Activated CD4-positive, alpha-beta memory T cell treated with anti-CD3 and anti-CD28 coated beads, Interleukin-2, amount 10 ng/mL, durations not matched to agents 7 days and 5 days (primary cell): Measurements from ENCODE around the gene GHDC. TPM values are rescaled to one million over a fixed set of nuclear protein-coding genes. Genes with fewer than 3 reads are reported as not detected.
"Not testable (repeated sequence)": the region's sequence is repeated elsewhere in the genome, so short reads cannot be mapped to it uniquely, and the experiment has no call there.

Experiments used
- CTCF ChIA-PET: fragments of 350-600 bp; sonication (Branson Sonifier 250); formaldehyde crosslinking; loops from one replicate; lab custom pipeline; 2021; ENCODE audit warnings: antibody characterized with exemption, inconsistent platforms; lab: Charles Lee
- POLR2A ChIA-PET: fragments of 350-600 bp; sonication (Branson Sonifier 250); formaldehyde crosslinking; loops from one replicate; lab custom pipeline; 2021; ENCODE audit warnings: antibody characterized with exemption; lab: Charles Lee
- DNase-seq: peaks from one replicate; pipeline ENCODE4 v3.0.0-alpha.2; 2020
- H3K27ac Mint-ChIP-seq: one replicate; pipeline ENCODE4 v1.8.0; 2021; ENCODE audit warnings: mild to moderate bottlenecking, mixed read lengths
- H3K27me3 Mint-ChIP-seq: one replicate; pipeline ENCODE4 v1.8.0; 2021; ENCODE audit warnings: mixed read lengths
- H3K36me3 Mint-ChIP-seq: one replicate; pipeline ENCODE4 v1.8.0; 2021; ENCODE audit warnings: low read depth, mixed read lengths
- H3K4me1 Mint-ChIP-seq: one replicate; pipeline ENCODE4 v1.8.0; 2021; ENCODE audit warnings: mixed read lengths
- H3K4me3 Mint-ChIP-seq: one replicate; pipeline ENCODE4 v1.8.0; 2021; ENCODE audit warnings: mild to moderate bottlenecking, mixed read lengths
- H3K9me3 Mint-ChIP-seq: one replicate; pipeline ENCODE4 v1.8.0; 2021; ENCODE audit warnings: mixed read lengths
- total RNA-seq, 2 experiments: library from RNA; stranded (reverse); gene quantifications; one replicate each; pipeline ENCODE4 v1.2.3, GENCODE V29; 2021

The GHDC gene
- total RNA-seq, 2 experiments from 2014 or later = 17.3 to 19.1 TPM

GRCh38 chr17:42225646-42226045 is 31.4 kb upstream of the GHDC start:
- Mint-ChIP-seq H3K27me3 (no peaks in the 10 kb centered on the region), H3K36me3 (peaks cover 51% of the 10 kb centered on the region), H3K9me3 (no peaks in the 10 kb centered on the region), H3K4me1 (peaks cover 23% of the 10 kb centered on the region), H3K4me3 (no peak overlapping the region), H3K27ac (no peak overlapping the region)
- DNase-seq = no peak
- ChIA-PET POLR2A (no interaction called here), CTCF (no interaction called here)

- Mint-ChIP-seq H3K36me3 (peaks cover 51% of the 10 kb centered on the region), H3K27ac (no peak overlapping the region), H3K27me3 (no peaks in the 10 kb centered on the region), H3K9me3 (no peaks in the 10 kb centered on the region), H3K4me1 (peaks cover 14% of the 10 kb centered on the region), H3K4me3 (no peak overlapping the region)
- POLR2A ChIA-PET = no interaction called here
- CTCF ChIA-PET = interaction anchor here (0.6 kb wide), 1 partner anchor 181 kb away, joined by 3 read pairs; no protein-coding TSS in a partner anchor
- DNase-seq = no peak
Observed at GRCh38 chr17:42224651-42225050, 30.4 kb upstream of the GHDC start.

- Mint-ChIP-seq H3K27me3 (no peaks in the 10 kb centered on the region), H3K27ac (peak overlapping the region; percentile 37), H3K36me3 (peaks cover 53% of the 10 kb centered on the region), H3K4me3 (no peak overlapping the region), H3K9me3 (no peaks in the 10 kb centered on the region), H3K4me1 (no peaks in the 10 kb centered on the region)
- peak; percentile 64 for DNase-seq
- CTCF ChIA-PET = interaction anchor here (0.8 to 3.0 kb wide), 43 partner anchors 8 to 310 kb away, joined by 3 to 45 read pairs (median 6); partner anchors contain the start of genes DNAJC7, GHDC, STAT5A and STAT5B
- POLR2A ChIA-PET = interaction anchor here (0.7 to 2.5 kb wide), 14 partner anchors 27 to 356 kb away, joined by 3 to 30 read pairs (median 6); partner anchors contain the start of genes GHDC, PSMC3IP, STAT5A and STAT5B
Observed at GRCh38 chr17:42221886-42222745, 27.8 kb upstream of the GHDC start.

DNA sequence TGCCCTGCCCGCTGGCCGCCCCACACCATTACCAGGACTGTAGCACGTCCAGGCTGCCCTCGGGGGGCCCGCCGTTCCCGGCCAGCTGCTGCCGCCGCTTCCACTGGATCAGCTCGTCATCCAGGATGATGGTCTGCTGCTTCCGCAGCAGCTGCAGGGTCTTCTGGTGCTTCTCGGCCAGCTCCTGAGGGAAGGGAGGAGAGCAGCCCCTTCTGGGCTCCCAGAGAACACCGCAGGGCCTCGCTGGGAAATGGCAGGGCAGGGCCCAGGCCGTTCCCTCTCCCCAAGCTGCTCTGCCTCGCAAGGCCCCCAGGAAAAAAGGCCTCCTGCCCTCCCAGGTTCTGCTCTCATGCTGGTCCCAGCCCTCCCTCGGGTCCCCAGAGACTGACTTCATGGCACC is 25.0 kb upstream of the GHDC start:
- CTCF ChIA-PET, H3K4me1 Mint-ChIP-seq: not testable (repeated sequence)
- H3K36me3 Mint-ChIP-seq = peaks cover 60% of the 10 kb centered on the region

DNA sequence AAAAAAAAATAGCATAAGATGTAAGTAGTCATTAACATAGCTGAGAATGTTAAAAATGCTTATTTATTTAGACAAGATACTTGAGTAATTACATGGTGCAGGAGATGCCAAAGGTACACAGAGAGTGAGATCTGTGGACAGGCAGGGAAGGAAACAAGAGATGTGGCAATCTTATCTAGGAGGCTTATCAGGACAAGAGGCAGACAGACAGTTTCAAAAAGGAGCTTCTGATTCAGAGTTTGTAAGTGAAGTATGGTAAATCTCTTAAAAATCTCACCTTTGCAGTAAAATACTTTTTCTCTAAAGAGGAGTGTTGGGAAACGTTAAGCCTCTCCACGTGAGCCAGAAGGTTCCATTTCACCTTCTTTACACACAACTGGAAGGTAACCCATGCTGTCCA is 19.9 kb upstream of the GHDC start:
- Mint-ChIP-seq H3K36me3 (peaks cover 72% of the 10 kb centered on the region), H3K4me1 (peaks cover 6% of the 10 kb centered on the region), H3K27ac (peak overlapping the region; percentile 15), H3K27me3 (no peaks in the 10 kb centered on the region), H3K9me3 (no peaks in the 10 kb centered on the region), H3K4me3 (no peak overlapping the region)
- ChIA-PET CTCF (interaction anchor here (0.6 to 1.2 kb wide), 2 partner anchors 8 to 126 kb away, joined by 3 read pairs; no protein-coding TSS in a partner anchor), POLR2A (interaction anchor here (1.0 to 1.4 kb wide), 2 partner anchors 34 to 62 kb away, joined by 3 to 6 read pairs; partner anchors contain the start of gene STAT5B)
- DNase-seq = no peak

More for the DNA sequence above, 25.0 kb upstream of the GHDC start:
- DNase-seq, POLR2A ChIA-PET, H3K4me3 Mint-ChIP-seq, H3K9me3 Mint-ChIP-seq, H3K27me3 Mint-ChIP-seq, H3K27ac Mint-ChIP-seq: not testable (repeated sequence)

DNA sequence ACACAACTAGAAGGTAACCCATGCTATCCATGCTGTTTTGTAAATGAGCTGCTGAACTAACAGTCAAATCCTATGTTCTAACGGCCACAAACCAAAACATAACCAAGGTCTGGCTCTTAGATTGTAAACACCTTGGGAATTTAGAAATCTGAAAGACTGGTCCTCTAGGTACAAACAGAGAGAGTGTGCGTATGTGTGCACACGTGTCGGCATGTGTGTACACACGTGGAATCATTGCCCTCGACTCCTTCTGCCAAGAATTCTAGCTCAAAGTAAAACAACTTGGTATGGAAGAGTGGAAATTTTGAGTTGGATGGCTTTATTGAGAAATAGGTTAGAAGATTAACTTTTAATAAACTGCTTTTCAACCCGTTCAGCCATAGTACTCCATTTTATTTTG is 18.1 kb upstream of the GHDC start:
- H3K4me1 Mint-ChIP-seq = peaks cover 6% of the 10 kb centered on the region
- no peak overlapping the region for H3K27ac Mint-ChIP-seq
- no peak overlapping the region for H3K4me3 Mint-ChIP-seq
- H3K9me3 Mint-ChIP-seq = no peaks in the 10 kb centered on the region
- H3K36me3 Mint-ChIP-seq = peaks cover 71% of the 10 kb centered on the region
- H3K27me3 Mint-ChIP-seq = no peaks in the 10 kb centered on the region
- DNase-seq = no peak
- CTCF ChIA-PET = interaction anchor here (1.7 kb wide), 1 partner anchor 10 kb away, joined by 6 read pairs; no protein-coding TSS in a partner anchor
- POLR2A ChIA-PET = no interaction called here

GRCh38 chr17:42211921-42212341 is 17.6 kb upstream of the GHDC start:
- H3K9me3 Mint-ChIP-seq, H3K4me1 Mint-ChIP-seq, H3K4me3 Mint-ChIP-seq, DNase-seq, H3K27me3 Mint-ChIP-seq, POLR2A ChIA-PET, H3K27ac Mint-ChIP-seq: not testable (repeated sequence)
- CTCF ChIA-PET = interaction anchor here (1.7 kb wide), 1 partner anchor 11 kb away, joined by 6 read pairs; no protein-coding TSS in a partner anchor
- peaks cover 70% of the 10 kb centered on the region for H3K36me3 Mint-ChIP-seq

DNA sequence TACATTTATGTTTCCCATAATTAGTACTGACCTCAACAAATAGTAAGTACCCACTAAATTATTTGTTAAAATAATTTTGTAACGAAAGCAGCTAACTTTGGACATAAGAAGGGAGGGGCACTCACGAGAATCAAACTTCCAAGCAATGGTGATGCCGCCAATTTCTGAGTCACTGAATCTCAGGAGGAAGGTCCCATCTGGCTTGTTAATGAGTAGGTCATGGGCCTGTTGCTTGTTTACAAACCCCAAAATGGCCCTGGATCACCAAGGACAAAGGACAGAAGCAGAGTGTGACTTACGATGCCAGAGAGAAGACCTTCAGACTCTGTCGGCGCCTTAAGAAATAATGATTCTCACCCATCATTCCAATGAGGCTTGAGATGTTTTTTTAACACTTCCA is 15.8 kb upstream of the GHDC start:
- Mint-ChIP-seq H3K4me3 (no peak overlapping the region), H3K36me3 (peaks cover 63% of the 10 kb centered on the region), H3K27me3 (no peaks in the 10 kb centered on the region), H3K4me1 (peaks cover 4% of the 10 kb centered on the region), H3K27ac (no peak overlapping the region), H3K9me3 (no peaks in the 10 kb centered on the region)
- ChIA-PET POLR2A (no interaction called here), CTCF (interaction anchor here (1.4 to 1.6 kb wide), 2 partner anchors 13 to 37 kb away, joined by 4 to 6 read pairs; no protein-coding TSS in a partner anchor)
- no peak for DNase-seq

DNA sequence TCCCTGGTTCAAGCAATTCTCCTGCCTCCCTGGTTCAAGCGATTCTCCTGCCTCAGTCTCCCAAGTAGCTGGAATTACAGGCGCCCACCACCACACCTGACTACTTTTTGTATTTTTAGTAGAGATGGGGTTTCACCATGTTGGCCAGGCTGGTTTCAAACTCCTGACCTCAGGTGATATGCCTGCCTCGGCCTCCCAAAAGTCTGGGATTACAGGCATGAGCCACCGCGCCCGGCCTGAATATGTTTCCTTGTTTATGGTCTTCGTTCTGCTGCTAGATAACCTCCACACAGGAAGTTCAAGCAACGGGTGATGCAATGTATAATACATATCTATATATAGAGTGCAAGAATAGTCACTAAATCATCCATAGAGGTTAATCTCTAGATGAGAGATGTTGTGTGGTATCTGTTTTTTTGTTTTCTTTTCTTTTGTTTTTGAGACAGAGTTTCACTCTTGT is 11.9 kb upstream of the GHDC start:
- H3K27ac Mint-ChIP-seq, H3K4me3 Mint-ChIP-seq, CTCF ChIA-PET, H3K9me3 Mint-ChIP-seq, DNase-seq, H3K4me1 Mint-ChIP-seq, POLR2A ChIA-PET, H3K27me3 Mint-ChIP-seq: not testable (repeated sequence)
- H3K36me3 Mint-ChIP-seq = peaks cover 70% of the 10 kb centered on the region

GRCh38 chr17:42203354-42203753 is 9.1 kb upstream of the GHDC start:
- ChIA-PET POLR2A (no interaction called here), CTCF (no interaction called here)
- H3K27me3 Mint-ChIP-seq = no peaks in the 10 kb centered on the region
- DNase-seq = no peak
- no peaks in the 10 kb centered on the region for H3K9me3 Mint-ChIP-seq
- H3K36me3 Mint-ChIP-seq = peaks cover 61% of the 10 kb centered on the region
- H3K4me1 Mint-ChIP-seq = no peaks in the 10 kb centered on the region
- no peak overlapping the region for H3K27ac Mint-ChIP-seq
- no peak overlapping the region for H3K4me3 Mint-ChIP-seq

GRCh38 chr17:42202696-42203095 is 8.4 kb upstream of the GHDC start:
- POLR2A ChIA-PET = no interaction called here
- no peak for DNase-seq
- peaks cover 61% of the 10 kb centered on the region for H3K36me3 Mint-ChIP-seq
- no peaks in the 10 kb centered on the region for H3K27me3 Mint-ChIP-seq
- H3K4me3 Mint-ChIP-seq = no peak overlapping the region
- no peaks in the 10 kb centered on the region for H3K9me3 Mint-ChIP-seq
- CTCF ChIA-PET = no interaction called here
- H3K4me1 Mint-ChIP-seq = no peaks in the 10 kb centered on the region
- H3K27ac Mint-ChIP-seq = no peak overlapping the region

GRCh38 chr17:42202159-42202558 is 7.9 kb upstream of the GHDC start:
- Mint-ChIP-seq H3K9me3 (no peaks in the 10 kb centered on the region), H3K4me3 (no peak overlapping the region), H3K27me3 (no peaks in the 10 kb centered on the region), H3K4me1 (no peaks in the 10 kb centered on the region), H3K27ac (no peak overlapping the region), H3K36me3 (peaks cover 56% of the 10 kb centered on the region)
- no peak for DNase-seq
- POLR2A ChIA-PET = no interaction called here
- CTCF ChIA-PET = no interaction called here

GRCh38 chr17:42201458-42201772 is 7.1 kb upstream of the GHDC start:
- H3K27ac Mint-ChIP-seq = no peak overlapping the region
- H3K4me3 Mint-ChIP-seq = no peak overlapping the region
- no peaks in the 10 kb centered on the region for H3K27me3 Mint-ChIP-seq
- H3K4me1 Mint-ChIP-seq = no peaks in the 10 kb centered on the region
- no peaks in the 10 kb centered on the region for H3K9me3 Mint-ChIP-seq
- peaks cover 55% of the 10 kb centered on the region for H3K36me3 Mint-ChIP-seq
- CTCF ChIA-PET = interaction anchor here (1.9 kb wide), 1 partner anchor 21 kb away, joined by 6 read pairs; no protein-coding TSS in a partner anchor
- no peak for DNase-seq
- POLR2A ChIA-PET = no interaction called here
